H1 (cell line): ENCODE measurements around the gene CDH7. TPM values are rescaled to one million over a fixed set of nuclear protein-coding genes. Genes with fewer than 3 reads are reported as not detected.

Experiments
- CTCF ChIA-PET: fragments of 300-600 bp; sonication (Branson Sonifier 250); formaldehyde crosslinking; loops from one replicate; lab custom pipeline; 2021; ENCODE audit not compliant: partially characterized antibody; lab: Charles Lee
- POLR2A ChIA-PET: fragments of 300-600 bp; sonication (Branson Sonifier 250); formaldehyde crosslinking; loops from one replicate; lab custom pipeline; 2021; ENCODE audit warnings: inconsistent platforms; ENCODE audit not compliant: partially characterized antibody; lab: Charles Lee
- DNase-seq, 2 experiments: peaks; one replicate each; pipeline versions ENCODE4 v3.0.0 to v3.0.0-alpha.2; 2010 to 2022; ENCODE audit warnings: low spot score in 2 of 2, low read depth in 1 of 2, mixed read lengths in 1 of 2
- FAIRE-seq: peaks from 2 replicates; lab custom pipeline; 2011; peaks lifted over from hg19 to GRCh38; lab: Jason Lieb, UNC
- H2AFZ ChIP-seq: 2 replicates; pipeline ENCODE4 v1.8.1; 2012; ENCODE audit warnings: low read length, inconsistent platforms
- H2AK5ac ChIP-seq: 2 replicates; pipeline ENCODE4 v1.6.1; 2013; ENCODE audit warnings: low read depth, low read length
- H2BK120ac ChIP-seq: replicated peaks from 2 replicates; pipeline ENCODE3; 2013; ENCODE audit warnings: low read depth, low read length, inconsistent platforms
- H2BK12ac ChIP-seq: 2 replicates; pipeline ENCODE4 v1.6.1; 2013; ENCODE audit warnings: low read depth, low read length
- H2BK15ac ChIP-seq: 2 replicates; pipeline ENCODE4 v1.6.1; 2013; ENCODE audit warnings: low read length
- H2BK20ac ChIP-seq: 2 replicates; pipeline ENCODE4 v1.6.1; 2013; ENCODE audit warnings: low read length
- H2BK5ac ChIP-seq: 2 replicates; pipeline ENCODE4 v1.6.1; 2013; ENCODE audit warnings: low read depth, low read length
- H3K14ac ChIP-seq: 2 replicates; pipeline ENCODE4 v1.6.1; 2013; ENCODE audit warnings: inconsistent platforms; ENCODE audit not compliant: insufficient read length
- H3K18ac ChIP-seq: 2 replicates; pipeline ENCODE4 v1.6.1; 2013; ENCODE audit warnings: low read length; ENCODE audit errors: extremely low read depth
- H3K23ac ChIP-seq: 2 replicates; pipeline ENCODE4 v1.6.1; 2013; ENCODE audit warnings: inconsistent platforms; ENCODE audit not compliant: insufficient read length
- H3K23me2 ChIP-seq: 2 replicates; pipeline ENCODE4 v1.6.1; 2013; ENCODE audit warnings: low read depth, low read length
- H3K27ac ChIP-seq: 2 replicates; pipeline ENCODE4 v1.6.1; 2011; ENCODE audit warnings: low read depth, low read length, inconsistent platforms
- H3K27me3 ChIP-seq, 4 experiments: replicated peaks in 1 of 4; 1 replicate in 1 of 4; 2 replicates in 3 of 4; pipeline versions ENCODE4 v1.6.1 to v1.8.1; 2011 to 2013; ENCODE audit warnings: low read length in 3 of 4, mild to moderate bottlenecking in 3 of 4, inconsistent platforms in 2 of 4, mixed read lengths in 2 of 4, moderate library complexity in 1 of 4; ENCODE audit not compliant: control insufficient read depth in 3 of 4, insufficient read depth in 3 of 4; ENCODE audit errors: extremely low read depth in 1 of 4
- H3K36me3 ChIP-seq, 4 experiments: 2 replicates each; pipeline versions ENCODE4 v1.6.1 to v1.8.1; 2011 to 2013; ENCODE audit warnings: mild to moderate bottlenecking in 4 of 4, low read length in 3 of 4, moderate library complexity in 2 of 4, control low read depth in 1 of 4, inconsistent platforms in 1 of 4; ENCODE audit not compliant: insufficient read depth in 4 of 4, control insufficient read depth in 2 of 4
- H3K4ac ChIP-seq: replicated peaks from 2 replicates; pipeline ENCODE3; 2013; ENCODE audit warnings: low read length, low read depth, mixed read lengths, inconsistent platforms; ENCODE audit not compliant: insufficient read length
- H3K4me1 ChIP-seq, 4 experiments: replicated peaks in 1 of 4; 1 replicate in 1 of 4; 2 replicates in 3 of 4; pipeline versions ENCODE4 v1.6.1 to v1.8.1; 2011 to 2013; ENCODE audit warnings: low read length in 3 of 4, inconsistent platforms in 2 of 4, mixed read lengths in 1 of 4; ENCODE audit not compliant: insufficient read depth in 4 of 4, control insufficient read depth in 3 of 4
- H3K4me2 ChIP-seq, 2 experiments: 2 replicates each; pipeline versions ENCODE4 v1.6.1 to v1.8.1; 2011 to 2013; ENCODE audit warnings: low read depth in 2 of 2, low read length in 2 of 2, control low read depth in 1 of 2, inconsistent platforms in 1 of 2, mild to moderate bottlenecking in 1 of 2; ENCODE audit not compliant: insufficient read depth in 1 of 2
- H3K4me3 ChIP-seq, 4 experiments: fragments of 200-600, 300-600 bp in 1 of 4; sonication (generic), shearing (Covaris generic), sonication (Bioruptor Twin) in 1 of 4; 2 replicates each; pipeline versions ENCODE4 v1.5.1 to v1.8.1; 2011 to 2016; ENCODE audit warnings: low read length in 4 of 4, low read depth in 3 of 4, control low read depth in 2 of 4, inconsistent platforms in 2 of 4, mild to moderate bottlenecking in 2 of 4, mixed read lengths in 1 of 4, moderate library complexity in 1 of 4; ENCODE audit not compliant: insufficient read depth in 2 of 4; ENCODE audit errors: extremely low read depth in 1 of 4
- H3K56ac ChIP-seq: replicated peaks from 2 replicates; pipeline ENCODE3; 2013; ENCODE audit warnings: low read depth, mild to moderate bottlenecking, mixed read lengths, low read length, inconsistent platforms; ENCODE audit not compliant: insufficient read length
- H3K79me1 ChIP-seq: 2 replicates; pipeline ENCODE4 v1.6.1; 2013; ENCODE audit warnings: low read depth, low read length, control low read depth
- H3K79me2 ChIP-seq, 2 experiments: 2 replicates each; pipeline versions ENCODE4 v1.6.1 to v1.8.1; 2012 to 2013; ENCODE audit warnings: low read length in 2 of 2, mild to moderate bottlenecking in 2 of 2, inconsistent platforms in 1 of 2; ENCODE audit not compliant: insufficient read depth in 2 of 2, control insufficient read depth in 1 of 2
- H3K9ac ChIP-seq, 4 experiments: replicated peaks in 1 of 4; 1 replicate in 1 of 4; 2 replicates in 3 of 4; pipeline versions ENCODE4 v1.6.1 to v1.8.1; 2011 to 2013; ENCODE audit warnings: low read depth in 3 of 4, low read length in 3 of 4, control low read depth in 2 of 4, mild to moderate bottlenecking in 2 of 4, moderate library complexity in 2 of 4, inconsistent platforms in 1 of 4; ENCODE audit errors: extremely low read depth in 1 of 4
- H3K9me3 ChIP-seq, 2 experiments: 2 replicates each; pipeline versions ENCODE4 v1.6.1 to v1.8.1; 2012 to 2013; ENCODE audit warnings: mild to moderate bottlenecking in 2 of 2, moderate library complexity in 2 of 2, control low read depth in 1 of 2, inconsistent platforms in 1 of 2, low read depth in 1 of 2, low read length in 1 of 2, mixed read lengths in 1 of 2; ENCODE audit not compliant: insufficient read depth in 2 of 2
- H4K20me1 ChIP-seq, 2 experiments: replicated peaks in 1 of 2; 2 replicates each; pipeline versions ENCODE3 to v1.8.1; 2011 to 2013; ENCODE audit warnings: inconsistent platforms in 2 of 2, low read length in 2 of 2, mild to moderate bottlenecking in 1 of 2; ENCODE audit not compliant: insufficient read depth in 2 of 2, control insufficient read depth in 1 of 2
- H4K5ac ChIP-seq: 2 replicates; pipeline ENCODE4 v1.6.1; 2013; ENCODE audit warnings: low read length, low read depth, mixed read lengths, inconsistent platforms; ENCODE audit not compliant: insufficient read length
- H4K8ac ChIP-seq: 2 replicates; pipeline ENCODE4 v1.8.0; 2013; ENCODE audit warnings: mild to moderate bottlenecking, moderate library complexity, low read length, inconsistent platforms; ENCODE audit not compliant: insufficient read depth; ENCODE audit errors: extremely low read depth
- H4K91ac ChIP-seq: replicated peaks from 2 replicates; pipeline ENCODE3; 2013; ENCODE audit warnings: low read length, mixed read lengths, inconsistent platforms; ENCODE audit not compliant: insufficient read length
- FOSL1 ChIP-seq: IDR thresholded peaks from 2 replicates; pipeline ENCODE4 v1.6.1; 2011; ENCODE audit warnings: mild to moderate bottlenecking, low read depth, low read length, moderate library complexity; ENCODE audit not compliant: insufficient read depth
- GABPA ChIP-seq: IDR thresholded peaks from 2 replicates; pipeline ENCODE4 v1.6.1; 2011; ENCODE audit warnings: mild to moderate bottlenecking, low read length, moderate library complexity, borderline replicate concordance; ENCODE audit not compliant: insufficient read depth
- NRF1 ChIP-seq: IDR thresholded peaks from 2 replicates; pipeline ENCODE4 v1.6.1; 2011; ENCODE audit warnings: mild to moderate bottlenecking, low read depth, low read length, improper control_type of control experiment
- TCF12 ChIP-seq: IDR thresholded peaks from 2 replicates; pipeline ENCODE4 v1.6.1; 2011; ENCODE audit warnings: low read depth, mild to moderate bottlenecking, low read length
- WGBS, 2 experiments: shearing (Covaris generic) in 1 of 2; methylation state at CpG; one replicate each; pipeline versions ENCODE4 v1.1.6 to v1.1.7; 2013 to 2015; ENCODE audit warnings: low lambda C conversion rate in 2 of 2, mixed read lengths in 2 of 2, inconsistent platforms in 1 of 2, low coverage in 1 of 2, missing lambda C conversion rate in 1 of 2; ENCODE audit not compliant: insufficient replicate concordance in 2 of 2, insufficient coverage in 1 of 2, insufficient read length in 1 of 2; ENCODE audit errors: extremely low coverage in 1 of 2, missing lambda C conversion rate in 1 of 2; 5-methylcytosine and 5-hydroxymethylcytosine counted together
- polyA plus RNA-seq, 7 experiments: library from polyadenylated mRNA; depleted of rRNA in 3 of 7; stranded (reverse) in 5 of 7; unstranded in 2 of 7; fragments of >200 nt in 5 of 7; fragments of 200-250 nt in 2 of 7; gene quantifications; 1 replicate in 5 of 7; 2 replicates in 1 of 7; 4 replicates in 1 of 7; pipeline versions ENCODE4 v1.2.1 to v1.2.3, GENCODE V29; 2011 to 2013; ENCODE audit warnings: missing spikeins in 2 of 7, mixed read lengths in 2 of 7
- total RNA-seq: library from RNA; stranded (reverse); fragmentation: NEBNext Ultra II Directional; extraction: Animal tissue kit (Norgen Biotek cat#: 25700); gene quantifications from 2 replicates; pipeline ENCODE4 v1.2.1, GENCODE V29; 2021

Gene CDH7
- total and polyA plus RNA-seq, 2 of the 8 experiments (the other 6 are each of a cell fraction or from before 2014, with no cell fraction given) = 1.00 to 1.5 TPM

DNA sequence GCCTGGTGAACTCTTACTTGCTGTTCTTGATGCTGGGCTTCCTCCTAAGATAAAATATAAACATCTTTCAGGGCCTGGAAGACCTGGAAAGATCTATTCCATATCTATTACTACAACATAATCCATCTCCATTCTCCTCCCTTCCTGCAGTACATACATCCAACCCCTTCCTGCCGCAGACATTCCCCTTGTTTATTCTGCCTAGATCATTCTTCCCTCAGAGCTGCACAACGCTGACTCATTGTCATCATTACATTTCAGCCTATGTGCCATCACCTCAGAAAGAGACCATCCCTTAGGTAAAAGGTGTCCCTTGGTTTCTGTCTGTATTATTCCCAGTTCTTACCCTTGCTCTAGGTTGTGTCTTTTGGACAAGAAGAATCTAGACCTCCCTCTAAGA lies 2.5 kb upstream of the CDH7 start:
- Histone ChIP-seq H3K9ac (no peak overlapping the region), H2BK12ac (no peak overlapping the region), H3K27ac (no peak overlapping the region), H4K5ac (no peak overlapping the region), H3K9me3 (no peaks in the 10 kb centered on the region), H3K4me1 (peaks cover 0 to 5% (median 3%) of the 10 kb centered on the region in 4 experiments; a peak in 4 of 7 replicates), H3K4ac (no peak overlapping the region), H3K14ac (no peak overlapping the region), H3K79me1 (no peaks in the 10 kb centered on the region), H3K56ac (no peak overlapping the region), H3K4me3 (no peak overlapping the region), H3K23me2 (peaks cover 11% of the 10 kb centered on the region; the same call in 1 of the 2 replicates), H4K91ac (no peak overlapping the region), H2BK120ac (no peak overlapping the region), H3K27me3 (peaks cover 9 to 28% (median 14%) of the 10 kb centered on the region in 4 experiments), H2BK15ac (no peak overlapping the region), H3K23ac (no peak overlapping the region), H3K36me3 (no peaks in the 10 kb centered on the region), H2BK5ac (no peak overlapping the region), H2BK20ac (no peak overlapping the region), H3K79me2 (no peaks in the 10 kb centered on the region), H4K20me1 (no peaks in the 10 kb centered on the region), H4K8ac (no peak overlapping the region), H2AFZ (no peak overlapping the region), H2AK5ac (no peak overlapping the region), H3K18ac (no peak overlapping the region), H3K4me2 (no peak overlapping the region)
- FAIRE-seq = no peak
- 94% methylated on average over 2 of the region's 2 CpGs; no CpG with 5 or more reads in 1 of the 2 experiments for WGBS, 2 experiments
- POLR2A ChIA-PET = no interaction called here
- no peak for DNase-seq
- CTCF ChIA-PET = interaction anchor here (1.2 kb wide), 1 partner anchor 17 kb away, joined by 3 read pairs; no protein-coding TSS in a partner anchor
- TF ChIP-seq GABPA (no peak), NRF1 (no peak), TCF12 (no peak), FOSL1 (no peak)
